Ishikawa (cell line): Measurements from ENCODE around the gene NEK11.

Source experiments
- EGR1 ChIP-seq: IDR thresholded peaks from 2 replicates; pipeline ENCODE4 v1.6.1; 2012
- EP300 ChIP-seq: IDR thresholded peaks from 2 replicates; pipeline ENCODE4 v1.6.1; 2012; ENCODE audit warnings: borderline replicate concordance
- FOXM1 ChIP-seq: IDR thresholded peaks from 2 replicates; pipeline ENCODE4 v1.6.1; 2012; ENCODE audit warnings: low read depth, borderline replicate concordance
- TAF1 ChIP-seq: IDR thresholded peaks from 2 replicates; pipeline ENCODE4 v1.6.1; 2012; ENCODE audit warnings: low read depth, mild to moderate bottlenecking

GRCh38 chr3:131091768-131092167, 65.1 kb downstream of the NEK11 start:
- no peak for TF ChIP-seq FOXM1
- no peak for TF ChIP-seq EP300
- no peak for TF ChIP-seq EGR1
- TF ChIP-seq TAF1, result no peak
